ENCODE data around the gene OR4C45. TPM values are rescaled to one million over a fixed set of nuclear protein-coding genes. Genes with fewer than 3 reads are reported as not detected.
"Not testable (repeated sequence)": the region's sequence is repeated elsewhere in the genome, so short reads cannot be mapped to it uniquely, and the experiment has no call there.

OR4C45 gene
- total RNA-seq, 4 donors from 2014 or later = not detected

DNA sequence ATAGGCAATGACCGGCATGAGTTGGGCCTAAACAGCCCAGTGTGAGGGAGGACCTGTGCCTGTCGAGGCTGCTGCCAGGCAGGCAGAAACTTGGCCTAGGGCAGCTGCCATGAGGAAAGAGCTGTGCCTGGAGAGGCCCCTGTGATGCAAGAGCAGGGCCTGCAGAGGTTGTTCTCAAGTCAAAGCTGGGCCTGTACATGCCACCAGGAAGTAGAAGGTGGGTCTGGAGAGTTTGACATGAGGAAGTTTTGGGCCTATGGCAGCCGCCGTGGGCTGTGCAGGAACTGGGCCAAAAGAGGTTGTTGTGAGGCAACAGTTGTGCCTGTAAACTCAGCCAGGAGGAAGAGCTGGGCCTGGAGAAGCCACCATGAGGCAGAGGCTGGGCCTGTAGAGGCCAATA is 43.2 kb downstream of the OR4C45 start:
- H3K4me1 ChIP-seq = no peaks in the 10 kb centered on the region
- no peak for TF ChIP-seq POLR2A (IDR thresholded peaks at IDR 0.05)
- TF ChIP-seq, protein P1, sequence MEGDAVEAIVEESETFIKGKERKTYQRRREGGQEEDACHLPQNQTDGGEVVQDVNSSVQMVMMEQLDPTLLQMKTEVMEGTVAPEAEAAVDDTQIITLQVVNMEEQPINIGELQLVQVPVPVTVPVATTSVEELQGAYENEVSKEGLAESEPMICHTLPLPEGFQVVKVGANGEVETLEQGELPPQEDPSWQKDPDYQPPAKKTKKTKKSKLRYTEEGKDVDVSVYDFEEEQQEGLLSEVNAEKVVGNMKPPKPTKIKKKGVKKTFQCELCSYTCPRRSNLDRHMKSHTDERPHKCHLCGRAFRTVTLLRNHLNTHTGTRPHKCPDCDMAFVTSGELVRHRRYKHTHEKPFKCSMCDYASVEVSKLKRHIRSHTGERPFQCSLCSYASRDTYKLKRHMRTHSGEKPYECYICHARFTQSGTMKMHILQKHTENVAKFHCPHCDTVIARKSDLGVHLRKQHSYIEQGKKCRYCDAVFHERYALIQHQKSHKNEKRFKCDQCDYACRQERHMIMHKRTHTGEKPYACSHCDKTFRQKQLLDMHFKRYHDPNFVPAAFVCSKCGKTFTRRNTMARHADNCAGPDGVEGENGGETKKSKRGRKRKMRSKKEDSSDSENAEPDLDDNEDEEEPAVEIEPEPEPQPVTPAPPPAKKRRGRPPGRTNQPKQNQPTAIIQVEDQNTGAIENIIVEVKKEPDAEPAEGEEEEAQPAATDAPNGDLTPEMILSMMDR (IDR thresholded peaks at IDR 0.05) = no peak
- no peak overlapping the region for H3K27ac ChIP-seq
- no peaks in the 10 kb centered on the region for H3K27me3 ChIP-seq
- H3K9me3 ChIP-seq = peaks cover 0 to 33% (median 0%) of the 10 kb centered on the region in 4 donors
- no peak for DNase-seq
- H3K36me3 ChIP-seq = no peaks in the 10 kb centered on the region
- no peak overlapping the region for H3K4me3 ChIP-seq

GRCh38 chr11:50077526-50077925 is 44.9 kb downstream of the OR4C45 start:
- Histone ChIP-seq H3K4me3 (no peak overlapping the region), H3K27ac (no peak overlapping the region), H3K27me3 (no peaks in the 10 kb centered on the region), H3K36me3 (no peaks in the 10 kb centered on the region), H3K4me1 (no peaks in the 10 kb centered on the region), H3K9me3 (peaks cover 0 to 18% (median 0%) of the 10 kb centered on the region in 4 donors)
- no peak for DNase-seq
- no peak for TF ChIP-seq POLR2A (IDR thresholded peaks at IDR 0.05)
- TF ChIP-seq, protein P1 (IDR thresholded peaks at IDR 0.05) = no peak

DNA sequence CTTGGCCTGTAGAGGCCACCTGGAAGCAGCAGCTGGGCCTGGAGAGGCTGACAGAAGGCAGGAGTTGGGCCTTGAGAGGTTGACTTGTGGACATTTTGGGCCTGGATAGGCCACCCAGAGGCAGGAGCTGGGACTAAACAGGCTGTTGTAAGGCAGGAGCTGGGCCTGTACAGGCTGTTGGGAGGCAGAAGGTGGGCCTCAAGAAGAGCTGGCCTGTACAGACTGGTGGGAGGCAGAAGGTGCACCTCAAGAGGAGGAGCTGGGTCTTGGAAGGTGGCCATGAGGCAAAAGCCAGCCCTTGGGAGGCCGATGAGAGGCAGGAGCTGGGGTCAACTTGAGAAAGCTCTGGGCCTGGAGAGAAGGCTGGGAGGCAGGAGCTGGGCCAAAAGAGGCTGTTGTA is 45.3 kb downstream of the OR4C45 start:
- H3K27ac ChIP-seq = no peak overlapping the region
- no peaks in the 10 kb centered on the region for H3K27me3 ChIP-seq
- DNase-seq = no peak
- TF ChIP-seq POLR2A (IDR thresholded peaks at IDR 0.05) = no peak
- TF ChIP-seq, protein P1 (IDR thresholded peaks at IDR 0.05) = no peak
- no peak overlapping the region for H3K4me3 ChIP-seq
- H3K9me3 ChIP-seq = peaks cover 0 to 14% (median 0%) of the 10 kb centered on the region in 4 donors
- no peaks in the 10 kb centered on the region for H3K4me1 ChIP-seq
- no peaks in the 10 kb centered on the region for H3K36me3 ChIP-seq

GRCh38 chr11:50078946-50079345 is 46.3 kb downstream of the OR4C45 start:
- H3K4me3 ChIP-seq, H3K27ac ChIP-seq, DNase-seq, H3K27me3 ChIP-seq, H3K9me3 ChIP-seq, H3K36me3 ChIP-seq, H3K4me1 ChIP-seq: not testable (repeated sequence)

- TF ChIP-seq, protein P1 (IDR thresholded peaks at IDR 0.05) = no peak
- TF ChIP-seq POLR2A (IDR thresholded peaks at IDR 0.05) = no peak
- DNase-seq = no peak
- H3K4me1 ChIP-seq = no peaks in the 10 kb centered on the region
- H3K36me3 ChIP-seq = no peaks in the 10 kb centered on the region
- H3K9me3 ChIP-seq = peaks cover 0 to 3% (median 0%) of the 10 kb centered on the region in 4 donors
- no peak overlapping the region for H3K4me3 ChIP-seq
- H3K27me3 ChIP-seq = no peaks in the 10 kb centered on the region
- no peak overlapping the region for H3K27ac ChIP-seq
Observed at GRCh38 chr11:50080256-50080655, 47.6 kb downstream of the OR4C45 start.

Other genes starting within 250 kb of the OR4C45 start
- not detected for gene OR4C13, start 80.5 kb upstream of the OR4C45 start, total RNA-seq
- not detected for gene OR4C12, start 50.3 kb upstream of the OR4C45 start, total RNA-seq

Data from Peyer's patch (tissue), 4 donors.